NT2/D1 (cell line): ENCODE data around the gene SPOCK1.
"Not testable (repeated sequence)": the region's sequence is repeated elsewhere in the genome, so short reads cannot be mapped to it uniquely, and the experiment has no call there.

Experiments used
- DNase-seq: peaks from one replicate; pipeline ENCODE4 v3.0.0-alpha.2; 2011; ENCODE audit warnings: low read depth, low spot score
- H3K27me3 ChIP-seq: 2 replicates; pipeline ENCODE4 v1.6.0; 2011; ENCODE audit warnings: mild to moderate bottlenecking; ENCODE audit not compliant: insufficient read length, insufficient read depth
- H3K36me3 ChIP-seq: 2 replicates; pipeline ENCODE4 v1.6.1; 2011; ENCODE audit warnings: mild to moderate bottlenecking, low read length, mixed read lengths; ENCODE audit not compliant: insufficient read depth, insufficient read length
- H3K4me1 ChIP-seq: 2 replicates; pipeline ENCODE4 v1.5.1; 2011; ENCODE audit not compliant: insufficient read depth, insufficient read length
- H3K4me3 ChIP-seq: 2 replicates; pipeline ENCODE4 v1.5.1; 2011; ENCODE audit warnings: low read depth; ENCODE audit not compliant: insufficient read length
- H3K9ac ChIP-seq: 2 replicates; pipeline ENCODE4 v1.6.0; 2011; ENCODE audit warnings: low read depth; ENCODE audit not compliant: insufficient read length
- H3K9me3 ChIP-seq: 2 replicates; pipeline ENCODE4 v1.5.1; 2011; ENCODE audit warnings: mild to moderate bottlenecking, low read length; ENCODE audit not compliant: insufficient read depth
- SUZ12 ChIP-seq: IDR thresholded peaks from 2 replicates; pipeline ENCODE4 v1.6.1; 2011; ENCODE audit not compliant: insufficient read length, insufficient read depth; ENCODE audit errors: extremely low read depth
- YY1 ChIP-seq: IDR thresholded peaks from 2 replicates; pipeline ENCODE4 v1.6.1; 2011; ENCODE audit not compliant: insufficient read length, insufficient read depth
- ZNF274 ChIP-seq: IDR thresholded peaks from 2 replicates; pipeline ENCODE4 v1.6.1; 2011; ENCODE audit warnings: mild to moderate bottlenecking, low read depth, low read length

SPOCK1 gene

GRCh38 chr5:137498736-137499505 lies at the start of gene SPOCK1:
SPOCK1 (minus strand) TSS chr5:137499326.
- H3K4me1 ChIP-seq = no peaks in the 10 kb centered on the region
- peaks cover 15% of the 10 kb centered on the region for H3K27me3 ChIP-seq
- H3K9me3 ChIP-seq = no peaks in the 10 kb centered on the region
- H3K4me3 ChIP-seq = peak within 1 kb of the TSS; percentile 71
- peak; percentile 55 for DNase-seq
- H3K9ac ChIP-seq = peak within 1 kb of the TSS; percentile 80
- H3K36me3 ChIP-seq = no peaks in the 10 kb centered on the region
- TF ChIP-seq ZNF274 (no peak), SUZ12 (no peak), YY1 (no peak)

- Histone ChIP-seq H3K27me3 (no peaks in the 10 kb centered on the region), H3K9me3 (no peaks in the 10 kb centered on the region), H3K9ac (no peak overlapping the region), H3K4me3 (no peak overlapping the region), H3K4me1 (no peaks in the 10 kb centered on the region), H3K36me3 (no peaks in the 10 kb centered on the region)
- TF ChIP-seq YY1 (no peak), SUZ12 (no peak), ZNF274 (no peak)
- no peak for DNase-seq
Observed at GRCh38 chr5:137545956-137546355, 46.8 kb upstream of the SPOCK1 start.

- H3K27me3 ChIP-seq, DNase-seq, H3K4me1 ChIP-seq, H3K36me3 ChIP-seq, H3K9ac ChIP-seq, H3K4me3 ChIP-seq: not testable (repeated sequence)
- H3K9me3 ChIP-seq = peaks cover 18% of the 10 kb centered on the region; the same call in 1 of the 2 replicates
Observed at GRCh38 chr5:137535449-137535848, 36.3 kb upstream of the SPOCK1 start.

- H3K4me1 ChIP-seq = no peaks in the 10 kb centered on the region
- no peak overlapping the region for H3K4me3 ChIP-seq
- TF ChIP-seq YY1 = no peak
- no peak for TF ChIP-seq ZNF274
- TF ChIP-seq SUZ12 = no peak
- H3K36me3 ChIP-seq = no peaks in the 10 kb centered on the region
- no peaks in the 10 kb centered on the region for H3K27me3 ChIP-seq
- H3K9ac ChIP-seq = no peak overlapping the region
- no peak for DNase-seq
- H3K9me3 ChIP-seq = peaks cover 18% of the 10 kb centered on the region; the same call in 1 of the 2 replicates
Observed at GRCh38 chr5:137533963-137534362, 34.8 kb upstream of the SPOCK1 start.

GRCh38 chr5:137531266-137531665 lies 32.1 kb upstream of the SPOCK1 start:
- H3K4me3 ChIP-seq = no peak overlapping the region
- H3K4me1 ChIP-seq = no peaks in the 10 kb centered on the region
- no peaks in the 10 kb centered on the region for H3K27me3 ChIP-seq
- DNase-seq = no peak
- H3K9me3 ChIP-seq = peaks cover 18% of the 10 kb centered on the region; the same call in 1 of the 2 replicates
- TF ChIP-seq ZNF274 (no peak), YY1 (no peak), SUZ12 (no peak)
- H3K36me3 ChIP-seq = no peaks in the 10 kb centered on the region
- H3K9ac ChIP-seq = no peak overlapping the region

GRCh38 chr5:137521246-137521645 lies 22.1 kb upstream of the SPOCK1 start:
- TF ChIP-seq YY1 (no peak), SUZ12 (no peak), ZNF274 (no peak)
- Histone ChIP-seq H3K27me3 (no peaks in the 10 kb centered on the region), H3K9ac (no peak overlapping the region), H3K36me3 (no peaks in the 10 kb centered on the region), H3K4me1 (no peaks in the 10 kb centered on the region), H3K4me3 (no peak overlapping the region), H3K9me3 (no peaks in the 10 kb centered on the region)
- DNase-seq = no peak

- no peak overlapping the region for H3K9ac ChIP-seq
- DNase-seq = no peak
- H3K4me3 ChIP-seq = no peak overlapping the region
- no peaks in the 10 kb centered on the region for H3K27me3 ChIP-seq
- H3K9me3 ChIP-seq = no peaks in the 10 kb centered on the region
- TF ChIP-seq YY1 = no peak
- no peak for TF ChIP-seq SUZ12
- no peak for TF ChIP-seq ZNF274
- H3K36me3 ChIP-seq = no peaks in the 10 kb centered on the region
- no peaks in the 10 kb centered on the region for H3K4me1 ChIP-seq
Observed at GRCh38 chr5:137516961-137517360, 17.8 kb upstream of the SPOCK1 start.
